ENCODE results near the gene PRKN.

GRCh38 chr6:161303628-161304340, 1423.8 kb downstream of the PRKN start:
- TF ChIP-seq, protein P1, sequence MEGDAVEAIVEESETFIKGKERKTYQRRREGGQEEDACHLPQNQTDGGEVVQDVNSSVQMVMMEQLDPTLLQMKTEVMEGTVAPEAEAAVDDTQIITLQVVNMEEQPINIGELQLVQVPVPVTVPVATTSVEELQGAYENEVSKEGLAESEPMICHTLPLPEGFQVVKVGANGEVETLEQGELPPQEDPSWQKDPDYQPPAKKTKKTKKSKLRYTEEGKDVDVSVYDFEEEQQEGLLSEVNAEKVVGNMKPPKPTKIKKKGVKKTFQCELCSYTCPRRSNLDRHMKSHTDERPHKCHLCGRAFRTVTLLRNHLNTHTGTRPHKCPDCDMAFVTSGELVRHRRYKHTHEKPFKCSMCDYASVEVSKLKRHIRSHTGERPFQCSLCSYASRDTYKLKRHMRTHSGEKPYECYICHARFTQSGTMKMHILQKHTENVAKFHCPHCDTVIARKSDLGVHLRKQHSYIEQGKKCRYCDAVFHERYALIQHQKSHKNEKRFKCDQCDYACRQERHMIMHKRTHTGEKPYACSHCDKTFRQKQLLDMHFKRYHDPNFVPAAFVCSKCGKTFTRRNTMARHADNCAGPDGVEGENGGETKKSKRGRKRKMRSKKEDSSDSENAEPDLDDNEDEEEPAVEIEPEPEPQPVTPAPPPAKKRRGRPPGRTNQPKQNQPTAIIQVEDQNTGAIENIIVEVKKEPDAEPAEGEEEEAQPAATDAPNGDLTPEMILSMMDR (IDR thresholded peaks at IDR 0.05), result no peak
- TF ChIP-seq POLR2AphosphoS5 (IDR thresholded peaks at IDR 0.05; ENCODE audit: low read depth, low read length) (no peak), SIN3A (IDR thresholded peaks at IDR 0.05; ENCODE audit: borderline replicate concordance, insufficient read depth, low read depth, low read length) (no peak), TCF7L2 (IDR thresholded peaks at IDR 0.05; ENCODE audit: low read depth, low read length) (no peak)
- TF ChIP-seq, protein P2, sequence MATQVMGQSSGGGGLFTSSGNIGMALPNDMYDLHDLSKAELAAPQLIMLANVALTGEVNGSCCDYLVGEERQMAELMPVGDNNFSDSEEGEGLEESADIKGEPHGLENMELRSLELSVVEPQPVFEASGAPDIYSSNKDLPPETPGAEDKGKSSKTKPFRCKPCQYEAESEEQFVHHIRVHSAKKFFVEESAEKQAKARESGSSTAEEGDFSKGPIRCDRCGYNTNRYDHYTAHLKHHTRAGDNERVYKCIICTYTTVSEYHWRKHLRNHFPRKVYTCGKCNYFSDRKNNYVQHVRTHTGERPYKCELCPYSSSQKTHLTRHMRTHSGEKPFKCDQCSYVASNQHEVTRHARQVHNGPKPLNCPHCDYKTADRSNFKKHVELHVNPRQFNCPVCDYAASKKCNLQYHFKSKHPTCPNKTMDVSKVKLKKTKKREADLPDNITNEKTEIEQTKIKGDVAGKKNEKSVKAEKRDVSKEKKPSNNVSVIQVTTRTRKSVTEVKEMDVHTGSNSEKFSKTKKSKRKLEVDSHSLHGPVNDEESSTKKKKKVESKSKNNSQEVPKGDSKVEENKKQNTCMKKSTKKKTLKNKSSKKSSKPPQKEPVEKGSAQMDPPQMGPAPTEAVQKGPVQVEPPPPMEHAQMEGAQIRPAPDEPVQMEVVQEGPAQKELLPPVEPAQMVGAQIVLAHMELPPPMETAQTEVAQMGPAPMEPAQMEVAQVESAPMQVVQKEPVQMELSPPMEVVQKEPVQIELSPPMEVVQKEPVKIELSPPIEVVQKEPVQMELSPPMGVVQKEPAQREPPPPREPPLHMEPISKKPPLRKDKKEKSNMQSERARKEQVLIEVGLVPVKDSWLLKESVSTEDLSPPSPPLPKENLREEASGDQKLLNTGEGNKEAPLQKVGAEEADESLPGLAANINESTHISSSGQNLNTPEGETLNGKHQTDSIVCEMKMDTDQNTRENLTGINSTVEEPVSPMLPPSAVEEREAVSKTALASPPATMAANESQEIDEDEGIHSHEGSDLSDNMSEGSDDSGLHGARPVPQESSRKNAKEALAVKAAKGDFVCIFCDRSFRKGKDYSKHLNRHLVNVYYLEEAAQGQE (IDR thresholded peaks at IDR 0.05; ENCODE audit: insufficient read depth in 1 of 2, low read depth in 2 of 2, low read length in 1 of 2), result no peak
